Thoracic aorta (tissue), 2 donors: ENCODE results near the gene KCTD17. TPM values are rescaled to one million over a fixed set of nuclear protein-coding genes. Genes with fewer than 3 reads are reported as not detected.

Experiments used
- ATAC-seq: fragments of 150-250 bp; one replicate; pipeline ENCODE4 v1.8.0; 2017; ENCODE audit warnings: low read depth; ENCODE audit not compliant: insufficient number of reproducible peaks, low FRiP score
- DNase-seq: peaks from one replicate; pipeline ENCODE4 v3.0.0-alpha.2; 2020; ENCODE audit warnings: low spot score
- H3K27ac ChIP-seq, 2 donors: fragments of 200-600 bp; sonication (generic); 1 replicate in 1 of 2; 2 replicates in 1 of 2; pipeline ENCODE4 v1.5.1; 2016; ENCODE audit warnings: mild to moderate bottlenecking in 2 of 2, moderate library complexity in 2 of 2
- H3K27me3 ChIP-seq: fragments of 200-600 bp; sonication (generic); replicated peaks from 2 replicates; pipeline ENCODE4 v1.6.0; 2016; ENCODE audit warnings: mild to moderate bottlenecking; ENCODE audit not compliant: insufficient read depth
- H3K36me3 ChIP-seq: fragments of 200-600 bp; sonication (generic); one replicate; pipeline ENCODE4 v1.5.1; 2016
- H3K4me1 ChIP-seq, 2 donors: fragments of 200-600 bp; sonication (generic); 1 replicate in 1 of 2; 2 replicates in 1 of 2; pipeline versions ENCODE4 v1.5.1 to v1.6.0; 2016; ENCODE audit warnings: low read depth in 2 of 2, mild to moderate bottlenecking in 1 of 2; ENCODE audit not compliant: control insufficient read depth in 1 of 2
- H3K4me3 ChIP-seq: fragments of 200-600 bp; sonication (generic); 2 replicates; pipeline ENCODE4 v1.5.1; 2016; ENCODE audit warnings: mild to moderate bottlenecking
- H3K9me3 ChIP-seq: fragments of 200-600 bp; sonication (generic); 2 replicates; pipeline ENCODE4 v1.5.1; 2016
- CTCF ChIP-seq: fragments of 200-600 bp; sonication (generic); IDR thresholded peaks from one replicate; pipeline ENCODE4 v1.5.1; 2019; ENCODE audit warnings: antibody characterized with exemption
- total RNA-seq, 2 donors: library from RNA; depleted of rRNA; stranded (reverse); fragments of >200 nt; gene quantifications; one replicate each; pipeline versions ENCODE4 v1.1.0 to v1.2.3, GENCODE V29; 2016

Gene KCTD17
- total RNA-seq, 2 donors from 2014 or later, result 16.7 to 32.4 TPM

GRCh38 chr22:37063431-37064420 is 12.2 kb downstream of the KCTD17 start:
- H3K36me3 ChIP-seq, result peaks cover 8% of the 10 kb centered on the region
- no peak for ATAC-seq
- H3K27ac ChIP-seq, result no peak overlapping the region
- TF ChIP-seq CTCF, result no peak
- no peaks in the 10 kb centered on the region for H3K9me3 ChIP-seq
- H3K27me3 ChIP-seq, result no peaks in the 10 kb centered on the region
- H3K4me1 ChIP-seq, result no peaks in the 10 kb centered on the region
- no peak for DNase-seq
- H3K4me3 ChIP-seq, result no peak overlapping the region

GRCh38 chr22:37064553-37064952 is 13.0 kb downstream of the KCTD17 start:
- no peak for TF ChIP-seq CTCF
- Histone ChIP-seq H3K27me3 (no peaks in the 10 kb centered on the region), H3K4me1 (no peaks in the 10 kb centered on the region), H3K4me3 (no peak overlapping the region), H3K9me3 (no peaks in the 10 kb centered on the region), H3K36me3 (peaks cover 6% of the 10 kb centered on the region), H3K27ac (no peak overlapping the region)
- ATAC-seq, result no peak
- DNase-seq, result no peak

- DNase-seq (no peak), ATAC-seq (no peak)
- H3K27ac ChIP-seq, result no peak overlapping the region
- H3K4me1 ChIP-seq, result no peaks in the 10 kb centered on the region
- peaks cover 6% of the 10 kb centered on the region for H3K36me3 ChIP-seq
- H3K9me3 ChIP-seq, result no peaks in the 10 kb centered on the region
- no peak for TF ChIP-seq CTCF
- no peak overlapping the region for H3K4me3 ChIP-seq
- no peaks in the 10 kb centered on the region for H3K27me3 ChIP-seq
These were observed 13.6 kb downstream of the KCTD17 start for GRCh38 chr22:37065180-37065579.

GRCh38 chr22:37065961-37066360 is 14.4 kb downstream of the KCTD17 start:
- H3K27ac ChIP-seq, result no peak overlapping the region
- TF ChIP-seq CTCF, result no peak
- H3K27me3 ChIP-seq, result no peaks in the 10 kb centered on the region
- H3K4me3 ChIP-seq, result no peak overlapping the region
- no peaks in the 10 kb centered on the region for H3K4me1 ChIP-seq
- H3K36me3 ChIP-seq, result peaks cover 3% of the 10 kb centered on the region
- DNase-seq (no peak), ATAC-seq (no peak)
- H3K9me3 ChIP-seq, result no peaks in the 10 kb centered on the region

GRCh38 chr22:37067428-37067827 is 15.9 kb downstream of the KCTD17 start:
- Histone ChIP-seq H3K27ac (no peak overlapping the region), H3K27me3 (no peaks in the 10 kb centered on the region)
- ATAC-seq, result no peak

More at GRCh38 chr22:37067428-37067827, 15.9 kb downstream of the KCTD17 start:
- no peak for TF ChIP-seq CTCF
- Histone ChIP-seq H3K4me3 (no peak overlapping the region), H3K4me1 (no peaks in the 10 kb centered on the region), H3K36me3 (no peaks in the 10 kb centered on the region), H3K9me3 (no peaks in the 10 kb centered on the region)
- no peak for DNase-seq
